Omental fat pad (tissue), 4 donors: ENCODE data around the gene RAVER2. TPM values are rescaled to one million over a fixed set of nuclear protein-coding genes. Genes with fewer than 3 reads are reported as not detected.

Source experiments
- ATAC-seq: fragments of 150-250 bp; one replicate; pipeline ENCODE4 v1.9.1; 2016; ENCODE audit warnings: mild to moderate bottlenecking, moderate library complexity; ENCODE audit not compliant: low FRiP score
- DNase-seq: peaks from one replicate; pipeline ENCODE4 v3.0.0-alpha.2; 2019; ENCODE audit warnings: low spot score
- total RNA-seq, 4 donors: library from RNA; depleted of rRNA; stranded (reverse); fragments of >200 nt; gene quantifications; one replicate each; pipeline ENCODE4 v1.1.0, GENCODE V29; 2016
- TF ChIP-seq, protein P1 (sequence below), 3 donors: fragments of 450-650 bp; IDR thresholded peaks; one replicate each; pipeline ENCODE4 v1.5.1; 2016 to 2017; ENCODE audit warnings: antibody characterized with exemption in 3 of 3, mild to moderate bottlenecking in 3 of 3, moderate library complexity in 2 of 3

Gene RAVER2
- total RNA-seq, 4 donors from 2014 or later: 6.6 to 14.3 (median 10.3) TPM

DNA sequence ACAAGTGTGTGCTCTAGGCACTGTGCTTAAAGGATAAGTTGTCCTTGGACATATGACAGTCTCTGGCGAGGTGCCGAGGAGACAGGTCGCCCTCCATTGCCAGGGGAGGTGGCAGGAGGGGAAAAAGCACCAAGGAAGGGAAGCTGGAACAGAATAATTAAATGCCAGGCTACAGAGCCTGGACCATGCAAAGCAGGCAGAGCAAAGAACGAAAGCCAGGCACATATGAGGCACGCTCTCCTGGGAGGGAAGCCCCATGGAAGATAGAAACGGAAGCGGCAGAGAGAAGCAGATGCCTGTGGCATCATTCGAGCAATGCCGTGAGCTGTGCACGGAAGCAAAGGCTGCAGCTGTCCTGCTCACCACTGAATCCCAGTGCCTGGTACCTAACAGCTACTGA, 130.2 kb downstream of the RAVER2 start:
- DNase-seq: no peak
- TF ChIP-seq, protein P1, sequence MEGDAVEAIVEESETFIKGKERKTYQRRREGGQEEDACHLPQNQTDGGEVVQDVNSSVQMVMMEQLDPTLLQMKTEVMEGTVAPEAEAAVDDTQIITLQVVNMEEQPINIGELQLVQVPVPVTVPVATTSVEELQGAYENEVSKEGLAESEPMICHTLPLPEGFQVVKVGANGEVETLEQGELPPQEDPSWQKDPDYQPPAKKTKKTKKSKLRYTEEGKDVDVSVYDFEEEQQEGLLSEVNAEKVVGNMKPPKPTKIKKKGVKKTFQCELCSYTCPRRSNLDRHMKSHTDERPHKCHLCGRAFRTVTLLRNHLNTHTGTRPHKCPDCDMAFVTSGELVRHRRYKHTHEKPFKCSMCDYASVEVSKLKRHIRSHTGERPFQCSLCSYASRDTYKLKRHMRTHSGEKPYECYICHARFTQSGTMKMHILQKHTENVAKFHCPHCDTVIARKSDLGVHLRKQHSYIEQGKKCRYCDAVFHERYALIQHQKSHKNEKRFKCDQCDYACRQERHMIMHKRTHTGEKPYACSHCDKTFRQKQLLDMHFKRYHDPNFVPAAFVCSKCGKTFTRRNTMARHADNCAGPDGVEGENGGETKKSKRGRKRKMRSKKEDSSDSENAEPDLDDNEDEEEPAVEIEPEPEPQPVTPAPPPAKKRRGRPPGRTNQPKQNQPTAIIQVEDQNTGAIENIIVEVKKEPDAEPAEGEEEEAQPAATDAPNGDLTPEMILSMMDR (IDR thresholded peaks at IDR 0.05): no peak
- no peak for ATAC-seq

DNA sequence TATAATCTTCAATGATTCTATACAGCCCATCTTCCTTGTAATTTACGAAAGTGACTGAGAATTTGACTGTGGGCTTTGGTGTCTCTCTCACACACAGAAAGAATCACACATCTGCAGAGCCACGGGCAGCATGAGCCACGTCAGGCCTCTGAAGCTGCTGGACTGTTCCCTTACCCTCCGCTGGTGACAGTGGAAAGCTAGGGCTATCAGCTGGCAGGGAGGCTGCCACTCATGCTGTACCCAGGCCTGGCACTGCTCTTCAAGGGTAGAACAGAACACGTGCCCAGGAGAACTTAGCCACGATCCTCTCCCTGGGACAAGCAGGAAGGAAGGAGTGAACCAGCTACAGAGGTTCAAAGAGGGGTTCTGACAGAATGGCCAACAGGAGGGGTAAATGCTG, 130.7 kb downstream of the RAVER2 start:
- ATAC-seq (no peak), DNase-seq (no peak)
- TF ChIP-seq, protein P1 (IDR thresholded peaks at IDR 0.05): no peak

DNA sequence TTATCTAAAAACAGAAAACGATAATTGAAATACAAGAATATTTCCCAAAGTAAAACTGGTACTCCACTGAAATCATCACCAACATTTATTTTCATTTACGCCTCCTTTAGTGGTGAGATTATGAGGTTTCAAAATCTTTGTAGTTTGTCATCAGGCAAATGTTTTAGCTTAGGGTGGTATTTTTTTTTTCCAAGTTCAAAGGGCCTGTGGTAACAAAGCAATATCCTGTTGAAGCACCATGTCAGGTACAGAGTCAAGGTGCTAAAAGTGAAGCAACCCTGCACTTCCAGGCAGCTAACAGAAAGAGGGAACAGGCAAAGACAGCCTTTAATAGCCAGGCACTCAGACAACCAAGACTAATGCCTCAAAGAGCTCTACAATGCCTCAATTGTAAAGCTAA, 132.3 kb downstream of the RAVER2 start:
- TF ChIP-seq, protein P1 (IDR thresholded peaks at IDR 0.05): no peak
- DNase-seq (no peak), ATAC-seq (no peak)

DNA sequence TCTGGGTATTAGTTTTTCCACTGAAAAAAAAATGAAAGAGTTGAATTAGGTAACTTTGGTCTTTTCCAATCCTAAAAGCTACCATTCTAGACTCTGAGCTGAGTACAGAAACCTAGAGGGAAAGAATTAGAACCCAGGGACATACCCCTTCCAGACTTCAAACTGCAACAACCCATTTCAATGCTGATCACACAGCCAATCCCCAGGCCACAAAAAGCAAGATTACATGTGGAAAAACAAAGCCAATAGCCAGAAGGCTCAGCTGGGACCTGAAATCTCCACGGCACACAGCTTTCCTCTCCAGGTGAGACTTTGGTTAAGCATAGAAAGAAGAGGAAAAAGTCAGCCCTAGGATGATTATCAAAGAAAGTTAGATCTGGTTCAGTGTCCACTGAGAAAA, 132.7 kb downstream of the RAVER2 start:
- no peak for DNase-seq
- ATAC-seq: no peak
- TF ChIP-seq, protein P1 (IDR thresholded peaks at IDR 0.05): no peak

DNA sequence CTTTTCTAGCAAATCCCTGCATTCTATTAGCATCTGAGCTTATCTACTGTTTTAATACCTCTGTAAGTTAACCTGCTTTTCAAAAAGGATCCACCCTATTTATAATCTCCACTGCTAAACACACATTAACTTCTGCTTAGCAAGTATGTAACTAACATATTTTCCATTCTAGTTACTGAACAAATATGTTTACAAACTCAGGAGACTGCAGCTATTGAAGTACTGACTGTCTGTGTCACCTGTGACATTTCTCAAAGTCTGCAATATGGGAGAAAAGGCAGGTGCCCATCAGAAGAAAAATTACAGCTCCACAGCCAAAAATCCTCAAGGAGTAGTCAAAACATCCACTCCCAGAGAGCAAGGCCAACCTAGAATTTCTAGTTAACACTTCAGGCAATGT, 133.2 kb downstream of the RAVER2 start:
- TF ChIP-seq, protein P1 (IDR thresholded peaks at IDR 0.05): no peak
- DNase-seq (no peak), ATAC-seq (no peak)

DNA sequence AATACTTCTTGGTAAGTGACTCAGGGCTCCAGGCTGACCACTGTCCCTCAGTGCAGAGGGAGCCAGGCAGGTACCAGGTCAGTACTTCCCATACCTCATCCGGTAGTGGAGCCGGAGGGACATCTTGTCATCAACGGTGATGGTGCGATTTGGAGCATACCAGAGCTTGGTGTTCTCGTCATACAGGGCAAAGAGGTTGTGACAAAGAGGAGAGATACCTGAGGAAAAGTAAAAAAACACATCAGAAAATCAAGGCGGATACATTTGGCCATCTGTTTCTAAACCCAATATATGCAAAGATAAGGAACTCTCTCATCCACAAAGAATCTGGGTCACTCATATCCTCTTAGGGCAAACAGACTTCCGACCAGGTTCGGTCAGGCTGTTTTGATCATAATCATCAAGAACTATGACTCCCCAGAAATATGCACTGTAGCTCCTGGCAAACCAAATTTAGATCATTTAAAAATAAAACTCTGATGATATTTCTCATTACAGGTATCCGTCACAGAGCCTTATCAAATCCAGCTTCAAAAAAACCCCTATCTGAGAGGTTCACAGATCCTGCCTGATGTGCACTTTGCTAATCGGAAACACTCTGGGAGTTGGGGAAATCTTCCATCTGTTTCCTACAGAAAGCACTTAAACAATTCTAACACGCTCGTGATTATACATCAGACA, 134.2 kb downstream of the RAVER2 start:
- TF ChIP-seq, protein P1 (IDR thresholded peaks at IDR 0.05): no peak
- DNase-seq: no peak
- no peak for ATAC-seq

DNA sequence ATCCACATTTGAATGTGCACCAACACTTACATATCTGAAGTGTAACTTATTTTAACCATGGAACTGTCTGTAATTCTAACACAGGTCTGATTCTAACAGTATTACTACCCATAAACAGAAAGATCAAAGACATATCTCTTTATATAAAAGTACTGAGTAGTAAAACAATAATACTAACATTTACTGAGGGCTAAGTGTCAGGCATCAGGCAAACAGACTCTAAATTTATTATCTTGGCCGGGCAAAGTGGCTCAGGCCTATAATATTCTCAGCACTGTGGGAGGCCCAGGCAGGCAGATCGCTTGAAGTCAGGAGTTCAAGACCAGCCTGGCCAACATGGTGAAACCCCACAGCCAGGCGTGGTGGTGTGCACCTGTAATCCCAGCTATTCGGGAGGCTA, 135.6 kb downstream of the RAVER2 start:
- TF ChIP-seq, protein P1 (IDR thresholded peaks at IDR 0.05): no peak
- no peak for DNase-seq
- no peak for ATAC-seq
